HG02840 (cell line): ENCODE measurements around the gene ZFP57.
"Not testable (repeated sequence)": the region's sequence is repeated elsewhere in the genome, so short reads cannot be mapped to it uniquely, and the experiment has no call there.

Experiments
- ATAC-seq: cut with Tn5 transposase; IDR thresholded peaks from one replicate; pipeline ENCODE4 v1.9.1; 2021; ENCODE audit warnings: mild to moderate bottlenecking, moderate library complexity, moderate number of reproducible peaks; ENCODE audit not compliant: unreplicated experiment, low FRiP score

The ZFP57 gene

DNA sequence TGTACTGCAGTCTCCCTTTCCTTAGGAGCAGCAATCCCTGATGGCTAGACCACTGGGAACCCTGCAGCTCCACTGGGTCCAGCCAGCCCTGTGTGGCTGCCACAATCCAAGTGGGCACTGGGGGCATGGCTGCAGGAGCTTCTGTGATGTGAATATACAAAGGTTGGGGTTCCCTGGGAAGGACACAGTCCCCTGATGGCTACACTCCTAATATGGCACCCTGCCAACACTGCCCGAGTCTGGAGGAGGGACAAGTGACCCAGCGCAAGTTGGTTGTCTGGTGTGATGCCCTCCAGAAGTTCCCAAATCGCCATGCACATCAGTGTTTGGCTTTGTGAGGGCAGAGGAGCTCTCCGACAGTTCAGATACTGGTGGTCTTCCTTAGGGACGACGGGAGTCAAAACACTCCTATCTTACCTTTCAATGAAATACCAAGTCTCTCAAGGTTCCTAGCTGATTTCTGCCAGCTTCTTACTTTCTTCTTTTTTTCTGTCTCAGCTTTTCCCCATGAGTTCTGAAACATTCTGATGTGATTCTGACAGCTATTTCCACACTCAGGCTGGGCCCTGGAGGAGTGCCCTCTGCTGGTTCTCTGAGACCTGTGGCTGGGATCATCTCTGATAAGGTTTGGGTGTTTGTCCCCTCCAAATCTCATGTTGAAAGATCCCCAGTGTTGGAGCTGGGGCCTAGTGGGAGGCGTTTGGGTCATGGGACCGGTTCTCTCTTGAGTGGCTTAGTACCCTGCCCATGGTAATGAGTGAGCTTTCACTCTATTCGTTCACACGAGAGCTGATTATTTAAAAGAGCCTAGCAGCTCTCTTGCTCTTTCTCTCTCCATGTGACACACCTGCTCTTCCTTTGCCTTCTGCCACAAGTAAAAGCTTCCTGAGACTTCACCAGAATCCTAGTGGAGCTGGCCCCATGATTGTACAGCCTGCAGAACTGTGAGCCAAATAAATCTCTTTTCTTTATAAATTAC lies 15.5 kb upstream of the ZFP57 start:
- no peak for ATAC-seq

DNA sequence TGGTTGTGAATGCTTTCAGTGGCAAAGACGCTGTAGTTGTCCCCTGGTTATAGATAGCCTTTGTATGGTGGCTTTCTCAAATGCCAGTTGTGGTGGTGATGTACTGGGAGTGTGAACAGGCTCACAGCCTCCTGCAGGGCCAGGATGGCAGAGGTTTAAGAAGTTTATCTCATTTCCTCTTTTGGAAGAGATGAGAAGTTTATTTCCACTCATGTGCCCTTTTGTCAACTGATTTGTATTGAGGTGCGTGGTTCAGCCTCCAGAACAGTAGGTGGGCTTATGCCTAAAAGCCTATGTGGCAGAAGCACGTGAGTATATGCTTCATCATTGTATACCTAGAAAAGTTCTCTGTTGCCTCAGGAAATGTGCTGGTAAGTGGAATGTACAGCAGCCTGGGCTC lies 13.7 kb upstream of the ZFP57 start:
- no peak for ATAC-seq

DNA sequence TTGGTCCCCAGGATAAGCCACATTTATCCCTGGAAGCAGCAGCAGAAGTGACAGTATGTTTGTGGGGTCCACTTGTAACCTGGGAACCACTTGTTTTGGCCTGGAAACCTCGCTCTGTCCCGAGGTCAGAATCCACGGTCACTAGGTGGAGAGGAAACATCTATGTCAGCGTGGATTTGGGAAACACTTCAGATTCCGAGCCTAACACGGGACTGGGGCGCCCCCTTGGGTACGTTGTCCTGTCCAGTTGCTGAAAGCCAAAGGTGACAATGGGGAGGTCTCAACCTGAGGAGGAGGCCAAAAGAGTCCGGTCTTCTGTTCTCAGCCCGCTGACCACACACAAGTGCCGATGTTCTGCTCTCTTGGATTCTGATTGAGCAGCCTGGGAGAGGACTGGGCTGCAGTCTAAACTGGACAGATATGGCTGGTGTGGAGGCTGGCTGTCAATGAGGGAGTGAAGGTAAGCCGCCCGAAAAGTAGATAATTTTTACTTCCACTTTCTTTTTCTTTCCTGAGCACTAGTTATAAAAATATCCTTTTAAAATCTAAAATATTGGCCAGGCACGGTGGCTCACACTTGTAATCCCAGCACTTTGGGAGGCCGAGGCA lies 4.9 kb upstream of the ZFP57 start:
- ATAC-seq: no peak

DNA sequence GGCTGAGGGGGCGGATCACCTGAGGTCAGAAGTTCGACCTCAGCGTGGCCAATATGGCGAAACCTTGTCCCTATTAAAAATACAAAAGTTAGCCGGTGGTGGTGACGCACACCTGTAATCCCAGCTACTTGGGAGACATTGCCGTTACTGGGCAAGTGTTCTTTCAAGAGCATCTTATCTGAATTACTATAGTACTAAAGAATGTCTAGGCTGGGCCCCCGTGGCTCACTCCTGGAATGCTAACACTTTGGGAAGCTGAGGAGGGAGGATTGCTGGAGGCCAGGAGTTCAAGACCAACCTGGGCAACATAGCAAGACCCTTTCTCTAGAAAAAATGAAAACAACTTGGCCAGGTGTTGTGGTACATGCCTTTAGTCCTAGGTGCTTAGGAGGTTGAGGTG lies 859 bp upstream of the ZFP57 start:
- no peak for ATAC-seq

DNA sequence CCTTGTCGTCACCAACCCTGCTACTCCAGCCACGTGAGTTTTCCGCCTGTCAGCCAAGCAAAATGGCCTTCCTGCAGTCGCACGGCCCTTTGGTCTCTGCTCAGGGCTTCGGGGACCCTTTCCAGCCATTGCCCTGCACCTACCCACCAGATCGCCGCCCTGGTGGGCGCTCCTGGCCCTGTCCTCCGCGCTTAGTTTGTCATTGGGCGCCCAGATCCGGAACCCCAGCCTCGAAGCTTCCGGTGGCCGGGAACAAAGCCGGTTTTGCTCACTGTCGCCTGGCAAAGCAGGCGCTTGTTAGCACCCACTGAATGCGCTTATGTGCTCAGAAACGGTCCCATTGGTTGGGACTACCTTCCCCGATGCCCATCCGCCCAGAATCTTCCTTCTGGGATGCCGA lies 536 bp downstream of the ZFP57 start:
- no peak for ATAC-seq

DNA sequence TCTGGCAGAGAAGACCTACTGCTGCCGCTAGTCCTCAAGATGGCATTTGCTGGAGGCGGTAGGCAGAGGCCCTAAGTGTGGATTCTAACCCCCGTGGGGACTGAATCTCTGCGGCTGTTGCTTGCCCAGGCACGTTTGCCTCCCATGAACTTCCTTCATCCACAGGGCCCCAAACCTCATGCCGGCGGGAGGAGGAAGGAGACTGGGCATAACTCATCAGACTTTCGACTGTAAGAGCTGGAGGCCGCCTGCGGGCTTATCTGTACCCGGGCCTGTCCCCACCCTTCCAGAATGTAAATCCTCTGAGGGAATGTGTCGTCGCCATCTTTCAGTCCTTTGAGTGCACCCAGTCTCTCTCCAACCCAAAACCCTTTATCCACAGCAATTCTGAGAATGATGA lies 990 bp downstream of the ZFP57 start:
- no peak for ATAC-seq

DNA sequence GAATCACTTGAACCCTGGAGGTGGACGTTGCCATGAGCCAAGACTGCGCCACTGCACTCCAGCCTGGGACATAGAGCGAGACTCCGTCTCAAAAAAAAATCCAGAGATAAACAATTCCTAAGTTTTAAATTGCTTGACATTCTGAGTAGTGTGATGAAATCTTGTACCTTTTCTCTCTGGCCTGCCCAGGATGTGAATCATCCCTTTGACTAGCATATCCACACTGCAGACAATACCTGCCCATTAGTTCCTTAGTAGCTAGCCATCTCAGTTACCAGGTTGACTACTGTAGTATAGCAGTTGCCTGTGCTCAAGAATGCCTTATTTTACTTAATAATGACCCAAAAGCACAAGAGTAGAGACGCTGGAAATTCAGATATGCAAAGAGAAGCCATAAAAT lies 2.8 kb downstream of the ZFP57 start:
- no peak for ATAC-seq

DNA sequence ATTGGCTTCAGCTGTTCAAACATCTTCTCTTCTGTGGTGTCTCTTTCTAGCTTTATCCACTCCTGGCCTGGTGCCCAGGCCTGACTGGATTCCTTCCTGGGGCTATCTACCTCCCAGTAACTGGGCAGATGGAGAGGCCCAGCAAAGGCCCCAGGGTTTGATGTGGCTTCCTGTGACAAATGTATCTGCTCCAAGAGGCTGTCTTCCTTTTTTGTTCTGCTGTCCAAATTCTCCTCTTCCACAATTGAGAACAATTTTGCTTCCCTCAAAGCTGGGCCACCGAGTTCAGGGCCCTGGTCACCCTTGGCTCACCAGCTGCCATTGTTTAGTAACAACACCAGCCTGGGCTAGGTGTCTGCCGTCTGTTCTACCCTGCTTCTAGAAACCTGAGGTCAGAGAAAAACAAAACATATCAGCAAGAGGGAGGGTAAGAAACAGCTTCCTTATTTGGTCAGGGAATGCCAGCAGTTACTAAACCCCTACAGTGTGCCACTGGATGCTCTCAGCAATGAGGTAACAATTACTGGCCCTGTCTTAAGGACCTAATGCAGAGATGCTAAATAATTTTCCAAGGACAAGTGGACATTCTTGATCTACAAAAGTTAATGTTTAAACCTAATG lies 3.9 kb downstream of the ZFP57 start:
- ATAC-seq: no peak

DNA sequence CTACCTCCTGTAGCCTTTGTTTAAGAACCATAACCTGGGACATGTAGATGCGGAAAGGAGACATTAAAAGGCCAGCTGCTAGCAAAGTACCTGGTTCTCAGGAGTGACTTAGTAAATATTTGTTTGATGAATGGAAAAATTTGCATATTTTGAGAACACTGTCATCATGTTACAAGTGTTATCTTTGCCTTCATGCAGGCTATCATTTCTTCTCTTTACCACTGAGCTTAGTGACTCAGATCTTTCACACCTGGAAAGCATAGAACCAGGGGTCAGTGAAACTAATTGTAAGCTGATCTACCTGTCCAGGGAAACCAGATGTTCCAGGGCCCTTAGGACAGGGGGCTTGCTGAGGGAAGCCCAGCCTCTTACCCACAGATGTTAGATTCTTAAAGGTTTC lies 5.4 kb downstream of the ZFP57 start:
- no peak for ATAC-seq

DNA sequence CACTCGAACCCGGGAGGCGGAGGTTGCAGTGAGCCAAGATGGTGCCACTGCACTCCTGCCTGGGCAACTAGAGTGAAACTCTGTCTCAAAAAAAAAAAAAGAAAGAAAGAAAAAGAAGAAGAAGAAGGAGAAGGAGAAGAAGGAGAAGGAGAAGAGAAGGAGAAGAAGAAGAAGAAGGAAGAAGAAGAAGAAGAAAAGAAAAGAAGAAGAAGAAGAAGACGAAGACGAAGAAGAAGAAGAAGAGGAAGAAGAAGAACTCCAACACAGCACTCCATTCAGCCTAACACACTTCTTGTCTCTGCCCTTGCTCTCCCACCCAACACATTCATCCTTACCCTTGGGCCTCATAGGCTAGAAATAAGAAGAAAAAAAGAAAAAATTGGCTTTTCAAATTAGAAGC lies 6.9 kb downstream of the ZFP57 start:
- no peak for ATAC-seq

DNA sequence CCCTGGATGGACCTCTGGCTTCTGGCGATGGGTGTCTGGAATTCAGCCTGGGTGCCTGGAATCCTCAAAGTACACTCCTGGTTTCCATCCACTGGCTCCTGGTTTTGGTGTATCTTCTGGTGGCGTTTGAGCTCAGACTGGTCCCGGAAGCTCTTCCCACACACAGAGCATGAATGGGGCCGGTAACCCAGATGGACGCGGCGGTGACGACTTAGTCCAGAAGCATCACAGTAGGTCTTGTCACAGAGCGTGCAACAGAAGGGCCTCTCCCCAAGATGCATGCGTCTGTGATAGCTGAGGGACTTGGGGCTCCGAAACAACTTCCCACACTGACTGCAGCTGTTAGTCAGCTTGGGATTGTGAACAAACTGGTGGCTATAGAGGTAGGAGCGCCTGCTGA lies 7.8 kb downstream of the ZFP57 start:
- ATAC-seq: no peak

DNA sequence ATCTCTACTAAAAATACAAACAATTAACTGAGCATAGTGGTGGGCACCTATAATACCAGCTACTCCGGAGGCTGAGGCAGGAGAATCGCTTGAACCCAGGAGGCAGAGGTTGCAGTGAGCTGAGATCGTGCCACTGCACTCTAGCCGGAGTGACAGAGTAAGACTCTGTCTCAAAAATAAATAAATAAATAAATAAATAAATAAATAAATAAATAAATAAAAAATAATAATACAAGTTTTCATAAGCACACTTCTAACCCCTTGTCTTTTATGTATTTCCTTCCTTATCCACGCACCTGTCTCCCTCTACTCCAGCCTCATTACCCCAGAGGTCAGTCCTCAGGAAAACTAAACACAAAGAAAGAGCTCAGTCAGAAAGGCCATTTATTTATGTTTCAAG lies 8.8 kb downstream of the ZFP57 start:
- ATAC-seq: not testable (repeated sequence)

DNA sequence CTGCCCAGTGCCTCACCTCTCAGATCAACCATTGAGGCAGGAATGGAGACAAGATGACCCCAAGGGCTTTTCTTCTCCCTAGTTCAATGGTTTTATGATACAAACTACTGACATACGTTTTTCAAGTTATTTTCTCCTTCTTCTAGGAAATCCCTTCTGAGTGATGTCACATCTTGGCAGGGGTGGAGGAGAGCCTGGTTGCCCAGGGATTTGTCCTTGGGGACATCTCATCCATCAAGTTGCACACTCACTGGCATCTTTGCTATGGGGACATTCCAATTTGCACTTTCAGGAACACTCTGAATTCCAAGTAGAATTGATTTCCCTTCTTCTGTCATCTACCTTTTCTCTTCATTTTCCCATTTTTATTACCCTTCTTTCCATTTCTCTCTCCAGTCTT lies 9.9 kb downstream of the ZFP57 start:
- ATAC-seq: no peak

DNA sequence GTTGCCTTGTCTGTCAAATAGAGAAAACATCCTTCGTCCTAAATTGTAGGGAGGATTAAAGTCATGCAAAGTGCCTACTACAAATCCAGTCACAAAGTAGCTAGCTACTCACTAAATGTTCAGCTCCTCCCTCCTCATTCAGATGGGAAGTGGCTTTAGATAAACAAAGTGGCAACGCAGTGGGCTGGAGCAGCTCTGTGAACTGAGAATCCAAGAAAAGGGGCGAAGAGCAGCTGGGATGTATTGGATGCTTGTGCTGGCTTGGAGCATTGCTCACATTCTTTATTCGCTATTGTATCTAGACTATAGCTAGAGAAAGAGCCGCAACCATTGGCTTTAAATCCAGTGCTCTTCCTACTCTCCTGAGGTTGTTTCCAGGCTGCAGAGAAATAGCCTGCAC lies 13.8 kb downstream of the ZFP57 start:
- ATAC-seq: no peak

DNA sequence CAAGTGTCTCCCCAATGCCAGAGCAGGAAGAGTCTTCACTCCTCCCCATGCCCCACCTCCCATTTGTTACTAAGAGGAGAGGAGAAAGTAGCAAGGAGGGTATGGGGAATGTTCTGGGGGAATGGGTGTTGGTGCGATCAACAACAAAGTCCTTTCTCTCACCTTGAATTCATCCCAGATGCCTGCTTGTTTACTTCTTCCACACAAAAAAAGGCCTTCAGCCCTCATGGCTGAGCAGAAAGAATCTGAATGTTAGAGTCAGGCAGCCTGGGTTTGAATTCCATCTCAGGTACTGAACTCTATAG lies 14.2 kb downstream of the ZFP57 start:
- no peak for ATAC-seq

DNA sequence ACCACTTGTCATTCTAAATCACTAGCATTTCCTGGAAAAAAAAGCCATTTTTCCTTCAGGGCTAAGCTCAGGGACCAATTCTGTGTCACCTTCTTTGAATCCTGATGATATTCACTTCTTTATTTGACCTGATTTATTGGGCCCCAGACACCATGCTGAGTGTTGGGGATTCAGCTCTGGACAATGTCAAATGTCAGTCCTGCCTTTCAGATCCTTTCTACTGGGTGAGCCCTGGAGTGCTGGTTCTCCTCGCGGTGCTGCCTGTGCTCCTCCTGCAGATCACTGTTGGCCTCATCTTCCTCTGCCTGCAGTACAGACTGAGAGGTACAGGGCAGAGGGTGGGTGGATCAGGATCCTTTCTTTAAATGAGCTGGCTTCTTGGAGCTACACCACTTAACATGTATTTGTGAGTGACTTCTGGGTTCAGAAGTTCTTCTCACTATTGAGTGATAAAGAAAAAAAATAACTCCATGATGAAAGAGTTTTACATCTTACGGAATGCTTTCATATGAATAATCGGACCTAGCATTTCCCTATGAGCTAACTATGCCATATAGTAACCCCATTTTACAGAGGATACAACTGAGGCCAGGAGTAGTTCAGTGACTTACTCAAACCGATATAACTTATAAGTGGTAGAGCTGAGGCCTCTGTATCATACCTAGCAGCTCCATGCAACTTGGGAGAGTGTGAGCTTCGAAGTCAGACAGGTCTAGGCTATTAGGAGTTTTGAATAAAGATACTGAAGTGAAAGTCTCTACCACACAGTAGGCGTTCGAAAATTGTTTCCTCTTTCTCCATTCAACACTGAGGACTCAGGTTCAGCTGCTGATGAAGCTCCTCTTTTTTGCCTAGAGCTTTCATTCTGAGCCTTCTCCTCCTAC lies 14.8 kb downstream of the ZFP57 start:
- no peak for ATAC-seq

DNA sequence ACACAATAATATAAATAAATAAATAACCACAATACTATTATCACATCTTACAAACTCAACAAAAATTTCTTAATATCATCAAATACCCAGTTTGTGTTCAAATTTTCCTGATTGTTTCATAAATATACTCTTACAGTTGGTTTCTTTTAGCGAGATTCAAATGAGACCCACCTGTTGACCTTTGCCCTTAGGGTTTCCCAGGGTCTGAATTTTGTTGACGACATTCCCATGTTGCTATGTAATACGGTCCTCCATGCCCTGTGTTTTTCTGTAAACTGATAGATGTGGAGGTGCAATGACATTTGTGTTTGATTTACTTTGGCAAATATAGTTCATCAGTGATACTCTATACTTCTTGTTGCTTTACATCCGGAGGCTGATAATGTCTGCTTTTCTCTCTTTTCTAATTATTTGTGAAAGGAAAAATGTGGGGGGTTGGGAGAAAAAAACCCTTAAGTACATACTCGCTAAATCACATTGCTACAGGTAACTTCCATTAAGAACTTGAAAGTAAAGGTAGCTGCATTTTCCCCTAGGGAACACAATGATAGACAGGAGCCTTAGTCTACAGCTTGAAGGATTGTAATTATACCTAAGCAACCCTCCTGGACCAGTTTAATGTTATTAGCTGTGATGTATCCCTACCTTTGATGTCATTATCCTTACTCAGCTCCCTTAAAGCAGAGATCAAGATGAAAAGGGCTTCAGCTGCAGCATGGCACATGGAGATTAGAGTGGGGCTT lies 17.5 kb downstream of the ZFP57 start:
- ATAC-seq: no peak

DNA sequence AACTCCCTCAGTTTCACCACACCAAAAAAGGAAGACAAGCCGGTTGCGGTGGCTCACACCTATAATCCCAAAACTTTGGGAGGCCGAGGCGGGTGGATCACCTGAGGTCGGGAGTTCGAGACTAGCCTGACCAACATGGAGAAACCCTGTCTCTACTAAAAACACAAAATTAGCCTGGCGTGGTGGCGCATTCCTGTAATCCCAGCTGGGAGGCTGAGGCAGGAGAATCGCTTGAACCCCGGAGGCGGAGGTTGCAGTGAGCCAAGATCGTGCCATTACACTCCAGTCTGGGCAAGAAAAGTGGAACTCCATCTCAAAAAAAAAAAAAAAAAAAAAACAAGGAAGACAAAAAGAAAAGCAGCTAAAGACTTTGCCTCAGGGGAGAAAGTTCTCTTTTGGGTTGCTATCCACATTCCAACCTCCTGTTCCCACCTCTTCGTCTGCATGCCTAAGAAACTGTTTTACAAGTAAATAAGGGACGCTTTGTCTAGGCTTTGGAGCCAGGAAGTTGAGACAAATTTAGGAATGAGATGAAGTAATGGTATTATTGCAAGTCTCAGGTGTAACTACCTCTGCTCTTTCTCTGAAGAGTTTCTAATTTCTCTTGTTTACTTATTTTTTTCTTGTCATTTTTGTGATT lies 19.3 kb downstream of the ZFP57 start:
- not testable (repeated sequence) for ATAC-seq

DNA sequence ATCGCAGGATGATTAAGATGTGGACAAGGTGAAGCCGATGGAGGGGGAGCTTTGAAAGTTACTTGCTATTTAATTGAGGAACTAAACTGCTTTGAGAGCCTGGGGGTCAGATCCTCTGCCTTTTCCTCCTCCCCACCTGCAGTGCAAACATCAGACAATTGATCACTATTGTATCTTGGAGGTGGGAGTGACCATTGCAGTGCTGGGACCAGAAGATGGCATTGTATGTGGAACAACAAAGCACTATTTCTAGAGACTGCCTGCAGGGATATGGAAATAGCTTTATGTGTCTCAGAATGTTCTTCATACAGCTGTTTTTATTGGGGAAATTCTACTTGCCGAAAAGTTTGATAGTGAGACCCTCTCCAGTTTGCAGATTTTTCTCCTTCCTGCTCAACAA lies 19.9 kb downstream of the ZFP57 start:
- no peak for ATAC-seq

DNA sequence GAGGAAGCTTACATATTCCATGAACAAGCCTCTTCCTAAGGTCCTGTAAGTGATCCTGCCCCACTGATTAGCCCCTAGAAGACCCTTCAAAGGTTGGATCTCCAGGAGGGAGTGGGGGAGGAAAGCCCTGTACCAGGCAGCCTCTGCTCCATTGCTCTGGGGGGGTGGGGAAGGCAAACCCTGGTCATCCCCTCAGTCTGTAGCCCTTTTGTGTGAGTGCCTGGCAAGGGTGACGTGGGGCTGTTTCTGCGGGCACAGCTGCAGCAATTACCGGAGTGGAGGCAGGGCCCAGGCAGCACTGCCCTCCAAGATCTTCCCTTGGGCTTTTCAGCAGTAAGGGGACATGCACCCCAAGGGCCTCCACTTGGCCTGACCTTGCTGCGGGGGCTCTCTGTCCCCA lies 24.2 kb downstream of the ZFP57 start, which contains the start of gene MOG:
Gene MOG, plus strand, starts transcription at position 295 of the 400 bp plus-strand sequence. CDS start 118 bp downstream, outside the sequence.
- ATAC-seq: no peak
